A549 (cell line): Measurements from ENCODE around the gene IKZF3. TPM values are rescaled to one million over a fixed set of nuclear protein-coding genes. Genes with fewer than 3 reads are reported as not detected.
A peak's percentile ranks its signal among the peaks of the same experiment; 100 is the strongest.

Experiments
- ATAC-seq, 2 experiments: fragments of 200-7000 bp in 1 of 2; fragments of >200 bp in 1 of 2; cut with Nextera tagmentation in 1 of 2; cut with Tn5 transposase in 1 of 2; 3 replicates each; pipeline versions ENCODE4 v1.8.0 to v1.9.1; 2018 to 2020; ENCODE audit warnings: mild to moderate bottlenecking in 1 of 2, moderate library complexity in 1 of 2
- CTCF ChIA-PET: fragments of 300-600 bp; sonication (Branson Sonifier 250); formaldehyde crosslinking; extraction: SDS; loops from one replicate; lab custom pipeline; 2021; ENCODE audit warnings: antibody characterized with exemption, inconsistent platforms; lab: Yijun Ruan, JAX
- POLR2A ChIA-PET: fragments of 350-600 bp; formaldehyde crosslinking; extraction: SDS; loops from one replicate; lab custom pipeline; 2021; ENCODE audit warnings: antibody characterized with exemption, inconsistent platforms; lab: Yijun Ruan, JAX
- DNase-seq, 2 experiments: peaks; one replicate each; pipeline versions ENCODE4 v3.0.0 to v3.0.0-alpha.2; 2011 to 2016; ENCODE audit warnings: low read depth in 1 of 2, low spot score in 1 of 2
- FAIRE-seq: peaks from 2 replicates; lab custom pipeline; 2011; peaks lifted over from hg19 to GRCh38; lab: Jason Lieb, UNC
- H3K27ac ChIP-seq, 2 experiments: fragments of >200 bp; sonication (Bioruptor Twin); formaldehyde crosslinking; 3 replicates each; pipeline ENCODE4 v1.5.1; 2016 to 2017
- H3K4me1 ChIP-seq: fragments of >200 bp; sonication (Bioruptor Twin); formaldehyde crosslinking; 3 replicates; pipeline ENCODE4 v1.6.1; 2016
- H3K4me2 ChIP-seq: fragments of >200 bp; sonication (Bioruptor Twin); formaldehyde crosslinking; 3 replicates; pipeline ENCODE4 v1.6.1; 2016
- H3K4me3 ChIP-seq: fragments of >200 bp; sonication (Bioruptor Twin); formaldehyde crosslinking; 3 replicates; pipeline ENCODE4 v1.5.1; 2016
- H3K9me3 ChIP-seq: fragments of >200 bp; sonication (Bioruptor Twin); formaldehyde crosslinking; 3 replicates; pipeline ENCODE4 v1.6.1; 2016
- ATOH8 ChIP-seq: fragments of 250-450 bp; sonication (Bioruptor Pico); IDR thresholded peaks from 2 replicates; pipeline ENCODE4 v1.5.0; 2020; ENCODE audit warnings: low read depth, mild to moderate bottlenecking, moderate library complexity
- CHD4 ChIP-seq: fragments of 200-600 bp; sonication (generic); IDR thresholded peaks from 2 replicates; pipeline ENCODE4 v1.6.1; 2016; ENCODE audit warnings: antibody characterized with exemption, mild to moderate bottlenecking, borderline replicate concordance
- CTCF ChIP-seq: fragments of >200 bp; sonication (Bioruptor Twin); formaldehyde crosslinking; IDR thresholded peaks from 3 replicates; pipeline ENCODE4 v1.5.1; 2016
- E2F6 ChIP-seq: IDR thresholded peaks from 2 replicates; pipeline ENCODE4 v1.6.1; 2012; ENCODE audit warnings: low read depth, borderline replicate concordance
- EHF ChIP-seq: fragments of 250-450 bp; sonication (Bioruptor Pico); IDR thresholded peaks from 2 replicates; pipeline ENCODE4 v1.5.0; 2020; ENCODE audit warnings: mild to moderate bottlenecking
- EHMT2 ChIP-seq: fragments of 200-600 bp; sonication (generic); IDR thresholded peaks from 2 replicates; pipeline ENCODE4 v1.6.1; 2016; ENCODE audit warnings: antibody characterized with exemption, low read depth, mild to moderate bottlenecking, moderate library complexity
- FOSB ChIP-seq: fragments of 250-450 bp; sonication (Bioruptor Pico); IDR thresholded peaks from 2 replicates; pipeline ENCODE4 v1.5.0; 2020; ENCODE audit warnings: mild to moderate bottlenecking, moderate library complexity
- FOXS1 ChIP-seq: fragments of 250-450 bp; sonication (Bioruptor Pico); IDR thresholded peaks from 2 replicates; pipeline ENCODE4 v1.5.0; 2020; ENCODE audit warnings: mild to moderate bottlenecking, moderate library complexity
- GATA3 ChIP-seq: IDR thresholded peaks from 2 replicates; pipeline ENCODE4 v1.6.1; 2012; ENCODE audit warnings: borderline replicate concordance
- JUN ChIP-seq, 2 experiments: fragments of >200 bp; sonication (Bioruptor Twin); formaldehyde crosslinking; IDR thresholded peaks; 2 replicates in 1 of 2; 3 replicates in 1 of 2; pipeline ENCODE4 v1.6.1; 2016 to 2017
- KDM1A ChIP-seq: fragments of 200-600 bp; sonication (generic); IDR thresholded peaks from 2 replicates; pipeline ENCODE4 v1.6.1; 2016; ENCODE audit warnings: low read depth, mild to moderate bottlenecking
- KDM5A ChIP-seq: fragments of 200-600 bp; sonication (generic); IDR thresholded peaks from 2 replicates; pipeline ENCODE4 v1.6.1; 2016; ENCODE audit warnings: antibody characterized with exemption, mild to moderate bottlenecking
- MAX ChIP-seq: IDR thresholded peaks from 2 replicates; pipeline ENCODE4 v1.6.1; 2012
- NFE2L2 ChIP-seq: fragments of 150-350 bp; conservative IDR thresholded peaks from 2 replicates; pipeline ENCODE4 v1.6.1; 2014; ENCODE audit warnings: low read length
- PBX3 ChIP-seq: IDR thresholded peaks from 2 replicates; pipeline ENCODE4 v1.6.1; 2012
- POLR2A ChIP-seq: IDR thresholded peaks from 2 replicates; pipeline ENCODE4 v1.6.1; 2012; ENCODE audit warnings: mild to moderate bottlenecking, low read length
- RARB ChIP-seq: fragments of 250-450 bp; sonication (Bioruptor Pico); IDR thresholded peaks from 2 replicates; pipeline ENCODE4 v1.8.0; 2021; ENCODE audit warnings: mild to moderate bottlenecking, moderate library complexity
- WGBS: methylation state at CpG from one replicate; pipeline ENCODE4 v1.1.6; 2017; ENCODE audit errors: missing lambda C conversion rate; 5-methylcytosine and 5-hydroxymethylcytosine counted together
- polyA plus RNA-seq, 4 experiments: library from polyadenylated mRNA; depleted of rRNA in 3 of 4; stranded (reverse); fragments of >200 nt; fragmentation: RNase III in 1 of 4; extraction: RNeasy Plus Mini Kit Qiagen cat#74134 plus additional on column Dnase treatment in 1 of 4; gene quantifications; 2 replicates in 3 of 4; 3 replicates in 1 of 4; pipeline ENCODE4 v1.2.3, GENCODE V29; 2011 to 2017

Gene IKZF3
- polyA plus RNA-seq, 2 of the 4 experiments (the other 2 are of a cell fraction) = not detected

GRCh38 chr17:39719563-39720355, 144.4 kb downstream of the IKZF3 start:
- 90% methylated on average over 7 of the region's 7 CpGs for WGBS
- no peak for FAIRE-seq
- TF ChIP-seq CTCF (no peak), MAX (no peak), RARB (CRISPR knock-in tag) (no peak), FOXS1 (CRISPR knock-in tag) (no peak), POLR2A (no peak), JUN (IDR thresholded peaks at IDR 0.05) (no peak), FOSB (CRISPR knock-in tag) (no peak), GATA3 (no peak), E2F6 (no peak), KDM5A (no peak), ATOH8 (CRISPR knock-in tag) (no peak), CHD4 (no peak), KDM1A (no peak), EHMT2 (no peak), EHF (CRISPR knock-in tag) (no peak), NFE2L2 (no peak), PBX3 (no peak)
- DNase-seq = no peak
- POLR2A ChIA-PET = interaction anchor here (1.4 kb wide), 1 partner anchor 20 kb away, joined by 4 read pairs; the partner anchor contains the start of gene ERBB2
- Histone ChIP-seq H3K4me2 (no peak overlapping the region), H3K4me1 (peaks cover 4% of the 10 kb centered on the region; the same call in 1 of the 3 replicates), H3K4me3 (no peak overlapping the region), H3K9me3 (no peaks in the 10 kb centered on the region), H3K27ac (no peak overlapping the region)
- 0 out of 6 replicates have a peak, but pooled peaks of 1 of the 2 experiments have one; percentile 3 for ATAC-seq
- CTCF ChIA-PET = interaction anchor here (0.6 to 4.9 kb wide), 14 partner anchors 9 to 176 kb away, joined by 3 to 43 read pairs (median 5); partner anchors contain the start of genes ERBB2 and MIEN1

DNA sequence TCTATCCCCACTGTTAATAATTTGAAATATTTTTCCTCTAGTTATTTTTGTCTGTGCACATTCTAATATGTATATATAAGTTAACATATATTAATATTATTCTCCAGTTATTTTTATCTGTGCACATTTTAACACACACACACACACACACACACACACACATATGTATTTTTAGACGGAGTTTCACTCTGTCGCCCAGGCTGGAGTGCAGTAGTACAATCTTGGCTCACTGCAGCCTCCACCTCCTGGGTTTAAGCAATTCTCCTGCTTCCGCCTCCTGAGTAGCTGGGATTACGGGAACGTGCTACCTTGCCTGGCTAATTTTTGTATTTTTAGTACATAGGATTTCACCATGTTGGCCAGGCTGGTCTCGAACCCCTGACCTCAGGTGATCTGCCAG, 146.5 kb downstream of the IKZF3 start:
- Histone ChIP-seq H3K4me3 (no peak overlapping the region), H3K4me2 (no peak overlapping the region), H3K27ac (no peak overlapping the region), H3K9me3 (no peaks in the 10 kb centered on the region), H3K4me1 (no peaks in the 10 kb centered on the region)
- CTCF ChIA-PET = interaction anchor here (1.0 to 4.9 kb wide), 5 partner anchors 9 to 28 kb away, joined by 3 to 43 read pairs (median 5); partner anchors contain the start of genes ERBB2 and MIEN1
- no peak for FAIRE-seq
- TF ChIP-seq POLR2A = no peak
- WGBS = 91% methylated on average over 6 of the region's 6 CpGs
- no peak for DNase-seq
- ATAC-seq = no peak
- POLR2A ChIA-PET = no interaction called here
